Brain pericyte (primary cell): ENCODE data around the gene CABP1.

Experiments
- DNase-seq: peaks from one replicate; pipeline ENCODE4 v3.0.0-alpha.2; 2012; ENCODE audit warnings: low read depth, low spot score

The CABP1 gene

GRCh38 chr12:120690978-120691377, 50.6 kb downstream of the CABP1 start:
- DNase-seq, result no peak

DNA sequence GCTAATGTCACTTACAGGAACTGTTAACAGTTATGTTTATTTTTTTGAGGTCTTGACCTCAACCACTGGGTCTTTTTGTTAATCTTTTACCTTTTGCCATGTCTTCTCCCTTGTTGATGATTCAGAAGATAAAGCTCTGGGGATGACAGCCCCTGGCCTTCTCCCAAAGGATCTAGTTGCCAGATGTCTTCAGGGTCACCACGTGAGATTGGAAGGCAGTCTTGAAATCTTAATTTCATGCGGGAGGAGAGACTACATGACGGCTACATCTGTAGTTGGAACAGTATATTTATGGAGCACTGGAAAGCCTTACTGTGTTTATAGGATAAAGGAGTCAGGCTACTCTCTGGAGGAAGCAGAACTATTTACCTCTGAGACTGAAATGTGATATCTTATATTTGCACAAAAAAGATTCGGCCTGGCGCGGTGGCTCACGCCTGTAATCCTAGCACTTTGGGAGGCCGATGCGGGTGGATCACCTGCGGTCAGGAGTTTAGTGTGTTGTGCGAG, 52.2 kb downstream of the CABP1 start:
- DNase-seq, result no peak

DNA sequence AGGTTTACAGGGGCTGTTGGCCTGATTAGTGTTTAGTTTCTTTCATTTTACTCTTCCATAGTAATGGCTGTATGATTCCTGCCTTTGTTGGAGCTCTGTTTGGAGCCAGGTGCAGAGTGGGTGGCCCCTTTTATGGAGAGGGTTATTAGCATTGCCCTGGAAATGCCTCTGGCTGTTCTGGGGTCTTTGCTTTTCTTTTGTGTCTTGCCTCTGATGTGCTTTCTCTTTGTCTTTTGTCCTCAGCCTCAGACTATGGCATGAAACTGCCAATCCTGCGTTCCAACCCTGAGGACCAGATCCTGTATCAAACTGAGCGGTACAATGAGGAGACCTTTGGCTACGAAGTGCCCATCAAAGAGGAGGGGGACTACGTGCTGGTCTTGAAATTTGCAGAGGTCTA, 53.4 kb downstream of the CABP1 start:
- no peak for DNase-seq

- no peak for DNase-seq
These were observed 56.2 kb downstream of the CABP1 start for GRCh38 chr12:120696626-120697025.

DNA sequence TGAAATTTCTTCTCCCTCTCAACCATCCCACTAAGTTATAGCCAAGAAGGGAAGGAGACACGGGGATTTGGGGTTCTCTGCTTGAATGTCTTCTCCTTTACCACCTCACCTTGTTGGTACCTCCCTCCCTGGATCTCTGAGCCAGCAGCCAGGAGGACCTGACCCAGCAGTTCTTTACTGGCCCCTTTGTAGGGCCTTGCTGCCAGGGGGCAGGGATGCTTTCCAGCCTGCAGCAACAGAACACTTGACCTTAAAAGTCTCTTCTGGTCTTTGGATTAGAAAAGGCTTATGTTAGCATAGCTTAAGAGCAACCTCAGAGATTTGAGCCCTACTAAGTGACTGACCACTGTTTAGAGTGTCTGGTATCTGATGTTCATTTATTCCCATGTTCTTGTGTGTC, 56.9 kb downstream of the CABP1 start:
- no peak for DNase-seq

DNA sequence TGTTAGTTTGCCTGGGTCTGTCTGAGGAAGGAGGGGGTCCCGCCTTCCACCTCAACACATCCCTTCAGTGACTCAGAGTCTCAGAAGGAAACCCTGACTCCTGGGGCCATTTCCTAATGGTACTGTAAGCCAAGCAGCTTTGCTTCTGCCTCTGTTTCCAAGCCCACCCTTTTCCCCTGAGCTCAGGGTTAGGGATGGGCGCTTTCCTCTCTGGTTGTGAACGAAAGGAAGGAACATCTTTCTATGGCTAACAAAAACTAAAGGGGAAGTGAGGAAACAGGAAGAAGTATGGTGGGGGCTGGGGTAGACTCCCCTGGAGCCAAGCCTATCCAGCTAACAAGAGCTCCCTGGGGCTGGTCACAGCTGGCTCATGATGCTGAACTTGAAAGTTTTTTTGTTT, 58.2 kb downstream of the CABP1 start:
- no peak for DNase-seq

DNA sequence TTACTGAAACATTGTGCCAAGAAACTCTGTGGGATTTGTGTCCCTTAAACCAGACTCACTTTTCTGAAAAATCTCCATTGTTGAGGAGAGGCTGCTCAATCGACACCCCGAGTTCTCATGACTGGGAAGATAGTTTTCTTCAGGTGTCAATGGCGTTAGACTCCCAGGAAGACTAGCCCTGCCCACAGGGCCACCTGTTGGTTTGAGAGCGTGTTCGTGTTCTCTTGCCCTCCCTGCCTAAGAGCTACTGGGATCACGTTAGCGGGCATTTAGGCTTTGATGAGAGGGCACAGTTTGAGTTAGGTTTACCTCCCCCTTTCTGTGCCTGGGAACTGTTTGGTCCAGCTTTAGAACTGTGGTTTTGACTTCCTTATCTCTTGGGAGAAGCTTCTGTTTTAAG, 59.1 kb downstream of the CABP1 start:
- no peak for DNase-seq

DNA sequence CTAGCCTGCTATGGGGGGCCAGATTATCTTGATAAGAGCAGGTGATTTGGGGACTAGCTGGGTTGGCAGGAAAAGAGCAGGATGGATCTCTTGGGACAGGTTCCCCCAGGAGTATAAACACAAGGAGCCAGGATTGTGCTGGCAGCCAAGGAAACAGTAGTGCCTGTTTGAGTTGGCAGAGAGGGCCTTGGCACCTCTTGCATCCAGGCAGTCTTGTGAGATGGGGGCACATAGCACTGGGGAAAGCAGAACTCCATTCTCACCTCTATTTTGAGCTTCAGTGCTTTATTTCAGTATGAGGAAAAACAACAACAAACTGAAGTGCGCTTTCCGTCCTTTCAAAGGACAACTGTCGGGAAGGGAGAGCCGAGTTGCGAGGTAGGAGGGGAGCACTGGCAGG, 60.5 kb downstream of the CABP1 start:
- DNase-seq, result no peak

DNA sequence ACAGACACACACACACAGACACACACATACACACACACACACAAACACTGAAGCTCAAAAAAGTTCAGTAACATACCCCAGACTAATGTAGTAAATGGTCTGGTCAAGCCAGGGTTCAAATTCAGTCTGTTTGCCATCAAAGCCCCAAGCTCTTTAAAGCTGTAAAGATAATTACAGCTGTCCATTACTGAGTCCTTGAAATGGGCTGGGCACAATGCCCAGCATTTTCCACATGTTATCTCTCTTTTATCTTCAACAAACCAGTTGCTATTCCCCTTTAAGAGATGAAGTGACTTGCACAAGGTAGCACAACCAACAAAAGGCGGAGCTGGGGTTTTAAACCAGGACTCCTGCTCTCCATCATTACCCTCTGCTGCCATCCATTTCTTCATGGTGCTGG, 62.2 kb downstream of the CABP1 start:
- DNase-seq, result no peak

- DNase-seq, result no peak
These were observed 63.0 kb downstream of the CABP1 start for GRCh38 chr12:120703311-120703942.

DNA sequence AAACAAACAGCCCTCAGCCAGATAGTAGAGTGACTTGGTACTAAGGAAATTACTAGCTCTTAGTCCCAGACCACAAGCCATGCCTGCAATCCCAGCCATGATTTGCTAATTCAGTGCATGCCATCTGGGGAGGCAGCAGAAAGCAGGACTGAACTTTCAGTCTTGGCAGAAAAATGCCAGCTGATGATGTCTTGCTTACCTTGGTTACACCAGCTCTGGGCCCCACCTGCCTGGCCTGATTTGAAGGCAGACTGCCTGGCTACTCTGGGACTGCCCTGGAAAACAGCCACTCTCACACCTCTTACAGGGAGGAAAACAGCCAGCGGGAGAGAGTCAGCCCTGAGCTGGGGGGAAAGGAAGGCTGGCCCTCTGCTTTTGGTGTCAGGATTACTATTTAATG, 65.2 kb downstream of the CABP1 start:
- no peak for DNase-seq

DNA sequence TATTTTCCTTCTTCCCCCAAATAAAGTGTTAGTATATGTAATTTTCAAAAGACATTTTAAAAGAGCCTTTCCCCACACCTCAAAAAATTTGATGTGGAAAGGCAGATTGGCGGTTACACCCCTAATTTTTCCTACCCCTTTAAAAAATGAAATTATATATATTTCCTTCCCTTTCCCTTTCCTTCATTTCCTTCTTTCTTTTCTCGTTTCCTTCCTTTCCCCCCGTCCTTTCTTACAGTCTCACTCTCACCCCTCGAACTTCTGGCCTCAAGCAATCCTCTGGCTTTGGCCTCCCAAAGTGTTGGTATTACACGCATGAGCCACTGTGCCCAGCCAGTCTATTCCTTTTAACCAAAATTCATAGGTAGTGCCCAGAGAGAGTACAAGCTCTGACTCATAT, 65.6 kb downstream of the CABP1 start:
- no peak for DNase-seq

- DNase-seq, result no peak
These were observed 68.2 kb downstream of the CABP1 start for GRCh38 chr12:120708651-120709050.

DNA sequence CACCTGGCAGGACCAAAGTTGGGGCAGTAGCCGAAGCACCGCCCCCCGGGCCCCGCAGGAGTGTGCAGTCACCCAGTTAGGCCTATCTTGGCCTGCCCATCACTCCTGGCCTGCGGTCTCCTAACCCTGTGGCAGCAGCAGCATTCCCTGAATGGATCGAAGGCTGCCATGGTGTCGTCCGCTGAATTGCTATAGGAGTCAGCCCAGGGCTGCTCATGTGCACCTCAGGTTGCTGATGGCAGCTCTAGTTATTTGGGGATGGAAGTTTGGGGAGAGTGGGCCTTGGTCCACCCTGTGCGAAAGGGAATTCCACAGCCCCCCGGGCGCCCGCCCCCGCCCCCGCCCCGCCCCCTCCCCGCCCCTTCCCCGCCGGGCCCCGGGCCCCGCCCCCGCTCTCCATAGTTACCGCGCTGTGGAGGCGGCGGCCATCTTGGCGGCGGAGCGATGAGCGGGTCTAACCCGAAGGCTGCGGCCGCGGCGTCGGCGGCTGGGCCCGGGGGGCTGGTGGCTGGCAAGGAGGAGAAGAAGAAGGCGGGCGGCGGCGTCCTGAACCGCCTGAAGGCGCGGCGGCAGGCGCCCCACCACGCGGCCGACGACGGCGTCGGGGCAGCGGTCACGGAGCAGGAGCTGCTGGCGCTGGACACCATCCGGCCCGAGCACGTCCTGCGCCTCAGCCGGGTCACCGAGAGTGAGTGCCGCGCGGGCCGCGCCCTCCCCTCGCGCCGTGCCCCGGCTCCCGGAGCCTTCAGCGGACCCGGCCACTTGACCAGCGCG, 69.8 kb downstream of the CABP1 start, which contains the start of gene UNC119B:
TSS of gene UNC119B (plus strand) at position 428 of the 774 bp plus-strand sequence. CDS start at position 445, 17 bp downstream.
- DNase-seq, result no peak

DNA sequence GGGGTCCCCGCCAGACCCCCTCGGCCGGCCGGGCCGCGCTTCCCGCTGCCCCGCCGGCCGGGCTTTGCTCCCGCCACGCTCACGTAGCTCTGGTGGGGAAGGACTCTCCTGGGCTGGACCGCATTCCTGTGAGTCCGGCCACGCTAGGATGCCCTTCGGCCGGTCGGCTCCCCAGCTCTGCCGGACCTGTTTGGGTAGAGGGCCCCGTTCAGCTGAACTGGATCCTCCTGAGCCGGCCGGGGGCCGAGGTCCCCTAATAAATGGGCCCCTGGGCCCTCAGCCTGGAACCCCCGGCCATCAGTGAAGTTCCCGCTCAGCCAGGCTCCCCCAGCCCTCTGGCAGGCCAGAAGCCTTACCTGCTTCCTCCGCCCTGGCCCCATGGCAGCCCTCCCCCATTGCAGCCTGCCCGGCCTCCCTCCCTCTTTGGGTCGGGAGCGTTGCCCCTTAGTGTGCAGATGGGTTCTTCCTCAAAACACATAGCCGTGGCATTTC, 70.4 kb downstream of the CABP1 start:
- no peak for DNase-seq

GRCh38 chr12:120711411-120711810, 71.0 kb downstream of the CABP1 start:
- no peak for DNase-seq

- no peak for DNase-seq
These were observed 72.2 kb downstream of the CABP1 start for GRCh38 chr12:120712610-120713009.

- no peak for DNase-seq
These were observed 73.5 kb downstream of the CABP1 start for GRCh38 chr12:120713861-120714482.
